ENCODE results near the gene NOL11. TPM values are rescaled to one million over a fixed set of nuclear protein-coding genes. Genes with fewer than 3 reads are reported as not detected.
A peak's percentile ranks its signal among the peaks of the same experiment; 100 is the strongest.

The NOL11 gene
- total RNA-seq = 10 to 100 TPM in 4 of 5 donors, 1 to 10 TPM in 1; 9.0 to 84.6 (median 53.2) TPM
- polyA plus RNA-seq = 10 to 100 TPM; 21.4 to 28.8 (median 26.6) TPM
- long read RNA-seq, donor 1, partial matches to known transcripts = 0 of 3 reads
- long read RNA-seq, donor 1, other reads (novel, unspliced or antisense) = 0 of 3 reads
- long read RNA-seq, donor 2, partial matches to known transcripts = 0 of 4 reads
- long read RNA-seq, donor 2, other reads (novel, unspliced or antisense) = 0 of 4 reads
- long read RNA-seq, donor 3, partial matches to known transcripts = 0 of 4 reads
- long read RNA-seq, donor 3, other reads (novel, unspliced or antisense) = 0 of 4 reads
- long read RNA-seq, donor 4 = 0 reads
- long read RNA-seq, donor 5, partial matches to known transcripts = 0 of 3 reads
- long read RNA-seq, donor 5, other reads (novel, unspliced or antisense) = 0 of 3 reads
- long read RNA-seq, donor 6, transcript NOL11-201 (18 exons, 2,947 nt) = major isoform, 10 of 28 reads
- long read RNA-seq, donor 6, partial matches to known transcripts = 16 of 28 reads
- long read RNA-seq, donor 6, other reads (novel, unspliced or antisense) = 0 of 28 reads
- long read RNA-seq, donor 7, transcript NOL11-201 (18 exons, 2,947 nt) = major isoform, 5 of 5 reads
- long read RNA-seq, donor 7, partial matches to known transcripts = 0 of 5 reads
- long read RNA-seq, donor 7, other reads (novel, unspliced or antisense) = 0 of 5 reads
- long read RNA-seq, donor 8, partial matches to known transcripts = 0 of 6 reads
- long read RNA-seq, donor 8, other reads (novel, unspliced or antisense) = 0 of 6 reads
- long read RNA-seq, donor 9, partial matches to known transcripts = 16 of 19 reads
- long read RNA-seq, donor 9, other reads (novel, unspliced or antisense) = 0 of 19 reads
- long read RNA-seq, donor 10, partial matches to known transcripts = 0 of 3 reads
- long read RNA-seq, donor 10, other reads (novel, unspliced or antisense) = 0 of 3 reads

DNA sequence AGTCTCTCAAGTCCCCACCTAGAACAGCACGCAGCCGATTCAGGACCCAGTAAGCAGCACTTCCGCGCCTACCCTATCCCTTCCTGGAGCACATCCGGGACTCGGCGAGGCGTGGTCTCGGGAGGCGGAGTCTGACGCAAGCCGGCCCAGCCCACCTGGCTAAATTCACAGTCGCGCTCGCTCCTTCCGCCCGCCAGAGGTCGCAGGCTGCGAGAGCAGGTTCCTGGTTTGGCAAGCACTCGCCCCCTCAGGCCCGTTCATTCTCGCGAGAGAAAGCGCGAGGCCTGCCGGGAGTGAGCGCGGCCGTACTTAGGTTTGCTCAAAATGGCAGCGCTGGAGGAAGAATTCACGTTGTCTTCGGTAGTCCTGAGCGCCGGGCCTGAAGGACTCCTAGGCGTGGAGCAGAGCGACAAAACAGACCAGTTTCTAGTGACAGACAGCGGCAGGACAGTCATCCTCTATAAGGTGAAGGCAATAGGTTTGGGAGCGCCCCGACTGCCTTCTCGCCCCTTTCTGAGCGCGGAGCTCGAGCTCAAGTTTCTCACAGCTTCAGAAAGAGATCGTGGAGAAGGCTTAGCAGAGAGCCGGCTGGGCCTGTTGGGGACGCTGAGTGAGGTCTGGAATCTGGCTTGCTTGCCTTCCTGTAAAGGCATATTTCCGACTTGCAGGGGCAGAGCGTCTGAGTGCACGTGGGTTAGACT is at the start of gene NOL11:
Gene NOL11, plus strand, starts transcription at position 313 of the 701 bp plus-strand sequence. Its CDS starts 12 bp downstream, at position 325.
- Histone ChIP-seq H3K4me3 (peak within 1 kb of the TSS; percentile 87 to 98 (median 91)), H3K9me3 (no peaks in the 10 kb centered on the region), H3K27ac (peak within 1 kb of the TSS; percentile 82 to 93 (median 92)), H3K36me3 (peaks cover 22 to 31% (median 28%) of the 10 kb centered on the region in 4 donors), H3K27me3 (no peaks in the 10 kb centered on the region), H3K4me1 (peaks cover 10 to 24% (median 19%) of the 10 kb centered on the region in 4 donors)
- WGBS, 5 donors = 0% methylated on average over 36 to 49 of the region's 49 CpGs
- DNase-seq = peak; percentile 99 to 100
- TF ChIP-seq EP300 (IDR thresholded peaks at IDR 0.05) = no peak
- TF ChIP-seq, protein P1, sequence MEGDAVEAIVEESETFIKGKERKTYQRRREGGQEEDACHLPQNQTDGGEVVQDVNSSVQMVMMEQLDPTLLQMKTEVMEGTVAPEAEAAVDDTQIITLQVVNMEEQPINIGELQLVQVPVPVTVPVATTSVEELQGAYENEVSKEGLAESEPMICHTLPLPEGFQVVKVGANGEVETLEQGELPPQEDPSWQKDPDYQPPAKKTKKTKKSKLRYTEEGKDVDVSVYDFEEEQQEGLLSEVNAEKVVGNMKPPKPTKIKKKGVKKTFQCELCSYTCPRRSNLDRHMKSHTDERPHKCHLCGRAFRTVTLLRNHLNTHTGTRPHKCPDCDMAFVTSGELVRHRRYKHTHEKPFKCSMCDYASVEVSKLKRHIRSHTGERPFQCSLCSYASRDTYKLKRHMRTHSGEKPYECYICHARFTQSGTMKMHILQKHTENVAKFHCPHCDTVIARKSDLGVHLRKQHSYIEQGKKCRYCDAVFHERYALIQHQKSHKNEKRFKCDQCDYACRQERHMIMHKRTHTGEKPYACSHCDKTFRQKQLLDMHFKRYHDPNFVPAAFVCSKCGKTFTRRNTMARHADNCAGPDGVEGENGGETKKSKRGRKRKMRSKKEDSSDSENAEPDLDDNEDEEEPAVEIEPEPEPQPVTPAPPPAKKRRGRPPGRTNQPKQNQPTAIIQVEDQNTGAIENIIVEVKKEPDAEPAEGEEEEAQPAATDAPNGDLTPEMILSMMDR (IDR thresholded peaks at IDR 0.05) = peak in 6 of 7 experiments; percentile 15 to 97 (median 84)
- peak in 2 of 4 donors; percentile 86 to 88 for TF ChIP-seq POLR2A (IDR thresholded peaks at IDR 0.05)
- peak; percentile 93 to 99 (median 99) for TF ChIP-seq POLR2AphosphoS5 (IDR thresholded peaks at IDR 0.05)
- intact Hi-C loops (cut with DNase I; ENCODE audit: low total_unique reads) = no loop called here

DNA sequence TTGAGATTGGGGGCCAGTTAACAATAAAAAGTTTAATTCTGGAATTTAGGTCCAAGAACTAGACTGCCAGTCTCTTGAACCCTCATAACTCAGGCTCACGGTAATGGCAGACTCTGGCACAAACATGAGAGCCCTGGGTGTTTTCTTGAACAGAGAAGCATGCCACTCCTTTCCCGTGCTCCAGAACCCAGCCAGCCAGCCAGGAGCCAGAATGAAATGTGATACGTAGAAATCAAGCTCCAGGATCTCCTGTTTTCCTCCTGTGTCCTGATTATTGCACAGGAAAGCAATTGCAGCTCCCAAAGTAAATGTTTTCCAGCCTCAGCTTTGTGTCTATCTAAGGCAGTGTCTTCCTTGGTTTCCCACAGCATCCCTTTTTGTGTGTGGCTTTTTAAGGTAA is 46.2 kb upstream of the NOL11 start:
- 23 to 47% (median 33%) methylated on average over 3 of the region's 3 CpGs for WGBS, 5 donors
- no peak overlapping the region for H3K27ac ChIP-seq
- H3K4me3 ChIP-seq = no peak overlapping the region

DNA sequence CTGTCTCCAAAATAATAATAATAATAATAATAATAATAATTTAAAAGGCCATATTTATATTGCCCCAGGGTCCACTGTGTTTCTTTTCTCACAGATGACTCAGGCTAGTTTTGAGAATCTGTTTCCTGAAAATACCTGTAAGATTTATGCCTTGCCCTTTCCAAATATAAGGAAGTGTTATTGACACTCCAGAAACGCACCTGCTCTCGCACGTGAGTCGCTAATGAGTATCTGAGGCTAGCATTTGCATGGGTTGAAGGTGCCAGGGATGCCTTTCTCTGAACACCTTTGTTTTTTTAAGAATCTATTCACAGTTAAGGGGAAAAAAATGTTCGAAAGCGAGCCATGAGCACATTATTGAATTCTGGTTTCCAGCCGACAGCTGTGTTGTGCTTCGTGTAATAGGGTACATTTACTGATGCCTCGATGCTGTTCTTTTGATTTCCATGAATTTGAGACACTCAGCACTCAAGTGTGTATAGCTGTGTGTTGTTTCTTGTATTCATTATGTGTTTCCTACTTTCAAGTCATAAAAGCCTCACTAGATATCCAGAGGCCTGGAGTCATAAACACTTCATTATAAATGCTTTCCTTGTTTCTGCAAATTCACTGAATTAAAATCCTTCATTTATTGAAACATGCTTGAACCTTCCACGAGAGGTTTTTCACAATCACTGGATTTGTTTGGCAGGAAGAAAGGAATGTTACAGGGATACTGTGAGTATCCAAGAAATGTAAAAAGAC is 45.0 kb upstream of the NOL11 start:
- TF ChIP-seq EP300 (IDR thresholded peaks at IDR 0.05) (no peak), POLR2AphosphoS5 (IDR thresholded peaks at IDR 0.05) (no peak), POLR2A (IDR thresholded peaks at IDR 0.05) (no peak)
- TF ChIP-seq, protein P1 (IDR thresholded peaks at IDR 0.05) = no peak
- no peak for DNase-seq
- H3K9me3 ChIP-seq = no peaks in the 10 kb centered on the region
- no peak overlapping the region for H3K4me3 ChIP-seq
- intact Hi-C loops (cut with DNase I; ENCODE audit: low total_unique reads) = no loop called here
- 74 to 89% (median 87%) methylated on average over 10 of the region's 10 CpGs for WGBS, 5 donors
- H3K4me1 ChIP-seq = peaks cover 0 to 8% (median 0%) of the 10 kb centered on the region in 4 donors
- H3K27me3 ChIP-seq = no peaks in the 10 kb centered on the region
- peaks cover 0 to 37% (median 30%) of the 10 kb centered on the region in 4 donors for H3K36me3 ChIP-seq
- H3K27ac ChIP-seq = no peak overlapping the region

More for the DNA sequence above, 46.2 kb upstream of the NOL11 start:
- Histone ChIP-seq H3K36me3 (peaks cover 0 to 31% (median 23%) of the 10 kb centered on the region in 4 donors), H3K9me3 (no peaks in the 10 kb centered on the region), H3K27me3 (no peaks in the 10 kb centered on the region), H3K4me1 (peaks cover 0 to 8% (median 0%) of the 10 kb centered on the region in 4 donors)
- intact Hi-C loops (cut with DNase I; ENCODE audit: low total_unique reads) = no loop called here
- no peak for TF ChIP-seq POLR2A (IDR thresholded peaks at IDR 0.05)
- TF ChIP-seq POLR2AphosphoS5 (IDR thresholded peaks at IDR 0.05) = no peak
- TF ChIP-seq, protein P1 (IDR thresholded peaks at IDR 0.05) = no peak
- TF ChIP-seq EP300 (IDR thresholded peaks at IDR 0.05) = no peak
- peak in 1 of 2 donors; percentile 32 for DNase-seq
